ENCODE results near the gene RUFY4.

GRCh38 chr2:218033208-218033589 is 35.9 kb upstream of the RUFY4 start:
- TF ChIP-seq ZSCAN22 (CRISPR knock-in tag; IDR thresholded peaks at IDR 0.05) (no peak), ZNF720 (CRISPR knock-in tag; IDR thresholded peaks at IDR 0.05) (no peak), NCOR1 (IDR thresholded peaks at IDR 0.05; ENCODE audit: borderline replicate concordance, low read length) (no peak), POLR2A (IDR thresholded peaks at IDR 0.05; ENCODE audit: insufficient read depth in 1 of 2, low read depth in 2 of 2, low read length in 2 of 2) (no peak)
- TF ChIP-seq, protein P1, sequence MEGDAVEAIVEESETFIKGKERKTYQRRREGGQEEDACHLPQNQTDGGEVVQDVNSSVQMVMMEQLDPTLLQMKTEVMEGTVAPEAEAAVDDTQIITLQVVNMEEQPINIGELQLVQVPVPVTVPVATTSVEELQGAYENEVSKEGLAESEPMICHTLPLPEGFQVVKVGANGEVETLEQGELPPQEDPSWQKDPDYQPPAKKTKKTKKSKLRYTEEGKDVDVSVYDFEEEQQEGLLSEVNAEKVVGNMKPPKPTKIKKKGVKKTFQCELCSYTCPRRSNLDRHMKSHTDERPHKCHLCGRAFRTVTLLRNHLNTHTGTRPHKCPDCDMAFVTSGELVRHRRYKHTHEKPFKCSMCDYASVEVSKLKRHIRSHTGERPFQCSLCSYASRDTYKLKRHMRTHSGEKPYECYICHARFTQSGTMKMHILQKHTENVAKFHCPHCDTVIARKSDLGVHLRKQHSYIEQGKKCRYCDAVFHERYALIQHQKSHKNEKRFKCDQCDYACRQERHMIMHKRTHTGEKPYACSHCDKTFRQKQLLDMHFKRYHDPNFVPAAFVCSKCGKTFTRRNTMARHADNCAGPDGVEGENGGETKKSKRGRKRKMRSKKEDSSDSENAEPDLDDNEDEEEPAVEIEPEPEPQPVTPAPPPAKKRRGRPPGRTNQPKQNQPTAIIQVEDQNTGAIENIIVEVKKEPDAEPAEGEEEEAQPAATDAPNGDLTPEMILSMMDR (CRISPR knock-in tag; IDR thresholded peaks at IDR 0.05), result no peak
